ENCODE results near the gene C11orf21.

The C11orf21 gene

GRCh38 chr11:2258501-2259465 lies 42.9 kb downstream of the C11orf21 start:
- no peak for FAIRE-seq

- no peak for FAIRE-seq
Observed at GRCh38 chr11:2256951-2257700, 44.6 kb downstream of the C11orf21 start.

- no peak for FAIRE-seq
Observed at GRCh38 chr11:2256293-2256913, 45.3 kb downstream of the C11orf21 start.

- no peak for FAIRE-seq
Observed at GRCh38 chr11:2252018-2252417, 49.7 kb downstream of the C11orf21 start.

GRCh38 chr11:2251138-2251537 lies 50.6 kb downstream of the C11orf21 start:
- no peak for FAIRE-seq

- FAIRE-seq: no peak
Observed at GRCh38 chr11:2250485-2250884, 51.2 kb downstream of the C11orf21 start.

- FAIRE-seq: no peak
Observed at GRCh38 chr11:2250041-2250440, 51.7 kb downstream of the C11orf21 start.

- no peak for FAIRE-seq
Observed at GRCh38 chr11:2249189-2249916, 52.4 kb downstream of the C11orf21 start.

- no peak for FAIRE-seq
Observed at GRCh38 chr11:2248762-2249161, 53.0 kb downstream of the C11orf21 start.

GRCh38 chr11:2248242-2248641 lies 53.5 kb downstream of the C11orf21 start:
- no peak for FAIRE-seq

GRCh38 chr11:2247496-2247895 lies 54.2 kb downstream of the C11orf21 start:
- no peak for FAIRE-seq

Data from islet of Langerhans (tissue), 1 donor.